Measurements from ENCODE around the gene DOCK11.
A peak's percentile ranks its signal among the peaks of the same experiment; 100 is the strongest.
"Not testable (repeated sequence)": the region's sequence is repeated elsewhere in the genome, so short reads cannot be mapped to it uniquely, and the experiment has no call there.

The DOCK11 gene

GRCh38 chrX:118577041-118577440 is 81.4 kb downstream of the DOCK11 start:
- peak; percentile 78 for DNase-seq

- DNase-seq, result no peak
Measured at GRCh38 chrX:118579417-118579816, 83.8 kb downstream of the DOCK11 start.

- not testable (repeated sequence) for DNase-seq
Measured at GRCh38 chrX:118582926-118583325, 87.3 kb downstream of the DOCK11 start.

GRCh38 chrX:118583781-118584180 is 88.2 kb downstream of the DOCK11 start:
- no peak for DNase-seq

- no peak for DNase-seq
Measured at GRCh38 chrX:118585296-118585695, 89.7 kb downstream of the DOCK11 start.

- DNase-seq, result not testable (repeated sequence)
Measured at GRCh38 chrX:118586206-118586605, 90.6 kb downstream of the DOCK11 start.

- DNase-seq, result no peak
Measured at GRCh38 chrX:118588715-118589114, 93.1 kb downstream of the DOCK11 start.

- no peak for DNase-seq
Measured at GRCh38 chrX:118589227-118589626, 93.6 kb downstream of the DOCK11 start.

GRCh38 chrX:118593407-118593806 is 97.8 kb downstream of the DOCK11 start:
- DNase-seq, result no peak

GRCh38 chrX:118594697-118595420 is 99.2 kb downstream of the DOCK11 start:
- DNase-seq, result no peak

- DNase-seq, result peak; percentile 61
Measured at GRCh38 chrX:118595501-118596042, 100.0 kb downstream of the DOCK11 start.

GRCh38 chrX:118596390-118596789 is 100.8 kb downstream of the DOCK11 start:
- peak; percentile 38 for DNase-seq

GRCh38 chrX:118603981-118604380 is 108.4 kb downstream of the DOCK11 start:
- DNase-seq, result peak; percentile 67

GRCh38 chrX:118612290-118612689 is 116.7 kb downstream of the DOCK11 start:
- DNase-seq, result no peak

GRCh38 chrX:118614150-118614549 is 118.5 kb downstream of the DOCK11 start:
- DNase-seq, result no peak

- DNase-seq, result no peak
Measured at GRCh38 chrX:118615141-118615540, 119.5 kb downstream of the DOCK11 start.

GRCh38 chrX:118621081-118621759 is 125.6 kb downstream of the DOCK11 start:
- no peak for DNase-seq

GRCh38 chrX:118623062-118623461 is 127.4 kb downstream of the DOCK11 start:
- DNase-seq, result no peak

GRCh38 chrX:118626346-118626745 is 130.7 kb downstream of the DOCK11 start:
- no peak for DNase-seq

GRCh38 chrX:118627084-118627758 is 131.6 kb downstream of the DOCK11 start:
- no peak for DNase-seq

- DNase-seq, result no peak
Measured at GRCh38 chrX:118630848-118631247, 135.2 kb downstream of the DOCK11 start.

- DNase-seq, result no peak
Measured at GRCh38 chrX:118631586-118631985, 136.0 kb downstream of the DOCK11 start.

- no peak for DNase-seq
Measured at GRCh38 chrX:118632862-118633261, 137.2 kb downstream of the DOCK11 start.

- no peak for DNase-seq
Measured at GRCh38 chrX:118633530-118633929, 137.9 kb downstream of the DOCK11 start.
